HG03457 (cell line): Measurements from ENCODE around the gene APBA2.

Source experiments
- ATAC-seq: cut with Tn5 transposase; IDR thresholded peaks from one replicate; pipeline ENCODE4 v1.9.1; 2021; ENCODE audit warnings: moderate number of reproducible peaks; ENCODE audit not compliant: unreplicated experiment

Gene APBA2

DNA sequence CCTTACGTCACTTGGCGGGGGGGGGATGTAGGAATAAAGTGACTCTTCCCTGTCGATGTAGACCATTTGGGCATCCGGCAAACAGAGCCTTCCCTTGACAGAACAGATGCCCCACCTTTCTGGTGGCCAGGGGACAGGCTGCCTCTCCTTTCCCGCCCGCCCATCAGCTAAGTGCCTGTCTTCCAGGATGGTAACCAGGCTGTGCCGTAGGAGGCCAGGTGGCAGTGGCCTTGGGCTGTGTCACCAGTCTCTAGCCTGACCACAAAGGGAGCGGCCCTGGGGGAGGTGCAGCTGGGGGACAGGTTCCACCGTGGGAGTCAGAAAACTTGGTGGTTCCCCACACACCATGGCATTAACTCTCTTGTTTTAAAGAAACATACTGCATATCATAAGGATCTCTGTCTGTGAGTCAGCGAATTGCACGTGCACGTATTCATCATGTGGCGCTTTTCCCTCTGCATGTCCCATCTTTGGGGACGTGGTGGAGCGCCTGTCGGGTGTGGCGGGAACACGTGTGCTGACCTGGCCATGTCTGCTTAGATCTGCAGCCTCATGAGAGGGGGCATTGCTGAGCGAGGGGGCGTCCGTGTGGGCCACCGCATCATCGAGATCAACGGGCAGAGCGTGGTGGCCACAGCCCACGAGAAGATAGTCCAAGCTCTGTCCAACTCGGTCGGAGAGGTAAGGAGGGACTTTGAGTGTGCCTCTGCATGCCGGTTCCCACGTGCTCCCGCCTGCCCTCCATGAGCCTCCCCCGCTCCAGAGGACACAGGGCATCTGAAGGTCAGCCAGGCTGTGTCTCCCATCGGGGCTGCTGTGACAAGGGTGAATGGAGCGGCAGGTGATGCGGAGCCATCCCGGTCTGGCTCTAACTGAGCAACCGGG lies 227.8 kb downstream of the APBA2 start:
- ATAC-seq, result no peak

DNA sequence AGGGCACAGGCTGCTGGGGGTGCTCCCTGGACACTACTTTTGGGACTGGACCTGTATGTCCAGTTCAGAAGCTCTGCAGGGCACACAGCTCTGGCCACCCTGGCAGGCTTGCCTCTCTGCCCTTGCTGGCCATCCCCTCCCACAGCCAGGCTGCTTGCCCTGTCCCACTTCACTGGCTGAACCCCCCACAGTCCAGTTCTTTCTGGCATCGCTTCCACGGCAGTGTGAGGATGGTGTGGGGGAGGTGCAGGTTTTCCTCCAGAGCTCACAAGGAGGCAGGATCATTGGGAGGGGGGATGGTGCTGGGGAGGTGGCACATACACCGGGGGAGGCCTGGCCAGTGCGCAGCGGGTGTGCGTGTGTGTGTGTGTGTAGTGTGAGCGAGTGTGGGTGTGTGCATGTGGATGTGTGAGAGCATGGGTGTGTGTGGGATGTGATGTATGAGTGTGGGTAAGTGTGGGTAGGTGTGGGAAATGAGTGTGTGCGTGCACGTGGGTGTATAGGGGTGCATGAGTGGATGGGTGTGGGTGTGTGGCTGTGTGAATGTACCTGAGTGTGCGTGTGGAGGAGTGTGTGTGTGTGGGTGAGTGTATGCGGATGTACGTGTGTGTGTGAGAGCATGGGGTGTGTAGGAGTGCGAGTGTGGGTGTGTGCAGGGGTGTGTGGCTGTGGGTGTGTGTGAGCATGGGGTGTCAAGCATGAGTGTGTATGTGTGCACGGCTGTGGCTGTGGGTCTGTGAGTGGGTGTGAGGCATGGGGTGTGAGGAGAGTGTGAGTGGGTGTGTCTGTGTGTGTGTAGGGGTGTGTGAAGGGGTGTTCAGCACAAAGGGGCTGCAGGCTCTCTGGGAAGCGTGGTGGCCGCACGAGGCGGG lies 228.7 kb downstream of the APBA2 start:
- ATAC-seq, result no peak

DNA sequence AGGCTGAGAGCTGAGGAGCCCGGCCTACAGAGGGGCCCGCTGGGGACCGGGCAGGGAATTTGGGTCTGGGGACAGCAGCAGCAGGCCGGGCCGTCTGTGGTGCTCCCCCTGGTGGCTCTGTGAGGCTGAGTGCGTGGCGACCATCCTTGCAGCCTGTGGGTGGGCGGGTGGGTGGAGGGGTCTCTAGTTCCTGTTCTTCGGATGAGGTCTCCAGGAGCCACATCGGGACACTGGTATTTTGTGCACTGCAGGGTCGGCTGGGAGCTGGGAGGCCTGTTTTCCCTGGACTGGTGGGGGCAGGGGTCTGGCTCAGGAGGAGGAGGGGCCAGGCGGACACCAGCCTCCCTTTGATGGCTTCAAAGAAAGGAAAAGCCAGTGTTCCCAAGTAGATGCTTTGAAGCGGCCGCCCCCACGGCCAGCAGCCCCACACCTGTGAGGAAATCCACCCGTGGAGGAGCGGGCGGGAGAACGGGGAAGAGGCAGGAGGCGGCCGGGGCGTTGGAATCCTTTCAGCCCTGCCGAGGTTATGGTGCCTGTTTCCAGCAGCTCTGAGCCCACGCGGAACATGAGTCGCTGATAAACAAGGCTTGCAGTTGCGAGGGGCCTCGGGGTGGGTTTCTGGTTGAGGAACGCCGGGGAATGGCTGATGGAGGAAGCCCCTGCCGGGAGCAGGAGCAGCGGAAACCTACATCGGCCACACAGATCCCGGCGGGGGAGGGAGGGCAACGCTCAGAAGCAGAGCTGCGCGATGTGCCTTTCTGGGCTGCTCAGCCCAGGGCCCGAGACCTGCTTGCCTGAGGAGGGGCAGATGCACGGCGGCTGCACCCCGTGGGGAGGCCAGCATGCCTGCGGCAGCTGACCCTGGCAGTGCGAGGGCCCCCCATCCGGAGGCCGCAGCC lies 229.6 kb downstream of the APBA2 start:
- no peak for ATAC-seq

DNA sequence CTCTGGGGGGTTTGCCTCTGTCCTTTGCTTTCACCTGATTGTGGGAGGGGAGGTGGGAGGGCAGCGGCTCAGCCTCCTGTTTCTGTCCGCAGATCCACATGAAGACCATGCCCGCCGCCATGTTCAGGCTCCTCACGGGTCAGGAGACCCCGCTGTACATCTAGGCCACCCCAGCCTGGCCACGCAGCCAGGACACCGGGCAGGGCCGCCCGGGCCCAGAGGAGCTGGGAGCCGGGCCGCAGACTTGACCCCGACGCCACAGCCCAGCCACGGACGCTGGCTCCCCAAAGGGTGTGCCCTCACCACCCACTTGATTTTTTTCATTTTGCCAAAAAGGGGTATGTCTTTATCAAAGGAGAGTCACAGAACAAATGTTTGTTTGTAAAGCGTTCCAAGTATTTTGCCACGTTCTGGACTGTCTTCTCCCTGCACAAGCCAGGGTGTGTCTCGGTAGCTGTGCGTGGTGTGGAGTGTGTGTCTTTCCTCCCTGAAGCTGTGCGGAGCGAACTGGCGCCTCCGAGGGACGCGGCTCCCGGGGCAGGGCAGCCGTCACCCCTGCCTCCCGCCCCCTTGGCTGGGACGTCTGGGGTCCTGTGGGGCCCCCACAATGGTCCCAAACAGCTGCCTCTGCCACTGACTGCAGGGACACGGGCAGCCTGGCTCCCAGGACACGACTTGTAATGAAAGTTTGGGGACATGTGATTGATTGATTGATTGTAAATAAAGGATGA lies 231.4 kb downstream of the APBA2 start:
- no peak for ATAC-seq

DNA sequence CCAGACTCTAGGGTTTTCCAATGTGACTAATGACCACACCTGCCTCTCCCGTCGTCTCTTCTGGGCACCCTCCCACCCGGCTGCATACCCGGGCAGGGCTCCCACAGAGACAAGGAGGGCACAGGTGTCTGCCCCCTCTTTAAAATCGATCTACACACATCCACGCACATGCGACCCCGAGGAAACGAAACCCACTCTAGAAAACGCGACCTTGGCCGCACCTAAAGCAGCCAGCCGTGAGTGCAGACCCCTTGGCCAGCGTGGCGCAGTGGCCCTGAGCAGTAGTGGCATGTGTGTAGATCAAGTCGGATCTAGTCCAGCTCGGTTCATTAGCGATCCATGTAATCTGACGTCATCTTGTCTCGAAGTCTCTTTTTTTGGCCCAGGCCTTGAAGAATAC lies 232.0 kb downstream of the APBA2 start:
- no peak for ATAC-seq

DNA sequence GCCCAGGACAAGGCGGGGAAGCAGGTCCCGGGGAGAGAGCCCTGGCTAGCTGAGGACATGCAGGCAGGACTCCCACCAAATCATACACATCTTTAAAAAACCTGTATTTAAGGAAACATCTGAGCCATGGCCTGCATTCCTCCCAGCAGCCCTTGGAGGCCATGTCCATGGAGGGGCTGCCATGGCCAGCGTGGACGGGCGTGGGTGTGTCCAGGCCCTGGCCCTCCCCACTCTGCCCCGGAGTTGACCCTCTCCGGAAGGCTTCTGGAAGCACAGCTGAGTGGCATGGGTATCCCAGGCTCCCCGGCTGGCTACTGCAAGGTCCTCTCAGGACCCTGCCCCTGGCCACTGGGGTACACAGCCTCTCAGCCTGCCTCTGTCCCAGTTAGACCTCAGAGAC lies 234.1 kb downstream of the APBA2 start:
- no peak for ATAC-seq

DNA sequence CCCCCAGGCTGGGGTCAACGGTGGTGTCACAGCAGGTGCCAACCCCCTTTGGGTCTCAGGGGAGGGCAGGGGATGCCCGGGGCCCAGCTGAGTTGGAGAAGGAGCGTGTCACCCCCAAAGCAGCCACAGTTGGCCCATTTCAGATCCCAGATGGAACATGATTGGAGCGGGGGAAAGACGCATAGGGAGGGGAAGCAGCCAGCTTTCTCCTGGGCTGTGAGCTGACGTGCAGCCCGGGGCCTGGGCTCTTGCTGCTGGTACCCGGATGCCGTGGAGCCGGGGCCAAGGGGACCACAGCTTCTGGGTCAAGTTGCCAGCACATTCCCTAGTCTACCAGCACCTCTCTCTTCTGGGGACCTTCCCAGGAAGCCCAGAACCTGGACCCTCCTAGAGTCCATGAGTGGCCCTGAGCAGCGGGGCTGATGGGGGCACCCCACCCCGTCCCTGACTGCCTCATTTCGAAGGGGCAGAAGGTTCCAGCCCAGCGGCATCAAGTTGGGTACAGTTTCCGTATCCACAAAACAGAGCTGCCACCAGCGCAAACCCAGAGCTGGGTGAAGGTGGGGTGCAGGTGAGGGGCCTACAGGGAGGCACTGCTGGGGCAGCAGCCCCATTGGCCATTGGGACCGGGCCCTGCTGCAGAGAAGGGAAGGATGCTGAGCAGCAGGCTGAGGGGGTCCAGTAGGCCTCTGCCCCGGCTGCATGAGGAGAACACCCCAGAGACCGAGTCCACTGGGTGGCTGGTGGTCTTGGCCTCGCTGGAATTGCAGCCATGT lies 235.0 kb downstream of the APBA2 start:
- no peak for ATAC-seq

DNA sequence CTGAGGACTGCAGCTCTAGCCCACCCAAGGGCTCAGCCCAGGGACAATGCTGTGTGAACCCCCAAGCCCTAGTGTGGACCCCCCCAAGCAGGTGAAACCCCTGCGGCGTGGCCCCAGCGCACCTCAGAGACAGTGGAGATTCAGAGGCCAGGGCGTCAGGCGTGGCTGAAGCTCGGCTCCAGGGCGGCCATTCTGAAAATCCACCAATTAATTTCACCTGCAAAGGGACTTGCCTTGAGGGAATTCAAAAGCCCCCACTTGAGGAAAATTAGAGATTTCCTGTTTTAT lies 235.5 kb downstream of the APBA2 start:
- no peak for ATAC-seq

DNA sequence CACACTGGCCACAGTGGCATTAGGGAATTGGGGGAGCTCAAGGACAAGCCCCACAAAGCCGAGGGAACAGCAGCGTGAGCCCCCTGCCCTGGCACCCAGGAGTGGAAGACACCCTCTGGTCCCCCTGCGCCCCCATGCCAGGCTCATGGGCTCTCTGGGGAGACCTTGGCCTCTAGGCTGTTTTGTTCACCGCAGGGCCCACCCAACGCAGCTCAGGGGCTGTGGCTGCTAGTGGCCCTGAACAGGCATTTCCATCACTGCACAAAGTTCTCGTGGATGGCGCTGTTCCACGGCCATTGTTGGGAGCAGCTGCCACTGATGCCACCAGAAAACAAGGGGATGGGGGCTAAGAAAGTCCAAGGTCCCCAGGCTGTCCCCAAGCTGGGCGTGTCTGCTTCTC lies 236.1 kb downstream of the APBA2 start:
- no peak for ATAC-seq

DNA sequence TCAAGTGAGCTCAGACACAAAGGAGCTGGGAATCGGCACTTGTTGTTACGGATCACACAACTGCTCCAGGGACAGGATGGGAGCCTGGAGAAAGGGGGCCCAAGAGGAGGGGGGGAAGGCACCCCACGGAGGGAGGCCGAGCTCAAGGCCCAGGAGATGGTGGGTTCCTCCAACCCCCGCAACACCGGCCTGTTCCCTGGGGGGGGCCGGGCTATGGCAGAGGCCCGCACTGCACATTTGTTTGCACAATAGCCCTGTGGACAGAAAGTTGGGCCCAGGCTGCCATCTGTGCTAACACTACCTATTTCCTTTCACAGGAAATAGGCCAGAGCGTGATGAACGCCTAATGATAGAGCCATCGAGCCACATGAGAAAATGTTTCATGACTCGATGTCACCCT lies 236.7 kb downstream of the APBA2 start:
- ATAC-seq, result no peak

DNA sequence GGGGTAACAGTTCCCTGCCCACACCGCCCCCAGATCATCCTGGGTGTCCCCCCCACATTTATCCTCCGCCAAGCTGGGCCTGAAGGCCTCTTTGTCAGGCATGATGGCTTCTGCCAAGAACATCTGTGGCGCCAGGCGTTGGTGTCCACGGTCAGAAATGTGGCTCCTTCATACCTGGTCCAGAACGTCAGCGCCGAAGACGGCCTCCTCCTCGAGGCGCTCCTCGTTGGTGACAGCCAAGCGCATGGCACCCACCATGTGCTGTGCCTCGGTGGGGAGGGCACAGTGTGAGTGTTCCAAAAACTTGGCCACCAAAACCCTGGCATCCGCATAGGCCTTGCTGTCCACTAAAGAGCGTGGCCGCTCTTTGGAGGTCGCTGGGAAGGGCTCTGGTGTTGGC lies 237.4 kb downstream of the APBA2 start:
- ATAC-seq, result no peak

DNA sequence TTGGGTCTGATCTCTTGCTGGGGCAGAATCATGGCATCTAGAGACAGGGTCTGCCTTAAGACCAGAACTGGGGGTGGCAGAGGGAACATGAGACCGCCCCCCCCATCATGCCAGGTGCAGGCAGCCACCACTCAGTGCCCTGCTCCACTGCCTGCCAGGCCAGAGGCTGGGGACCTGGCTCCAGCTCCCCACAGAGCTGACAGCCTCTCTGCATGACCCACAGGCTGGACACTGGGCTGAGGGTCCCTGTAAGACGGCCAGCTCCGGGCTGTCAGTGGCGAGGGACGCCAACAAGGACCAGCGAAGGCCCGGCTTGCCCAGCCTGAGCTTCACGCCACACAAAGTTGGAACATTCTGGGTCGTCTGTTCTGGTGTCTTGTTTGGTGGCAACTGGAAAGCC lies 238.2 kb downstream of the APBA2 start:
- no peak for ATAC-seq

DNA sequence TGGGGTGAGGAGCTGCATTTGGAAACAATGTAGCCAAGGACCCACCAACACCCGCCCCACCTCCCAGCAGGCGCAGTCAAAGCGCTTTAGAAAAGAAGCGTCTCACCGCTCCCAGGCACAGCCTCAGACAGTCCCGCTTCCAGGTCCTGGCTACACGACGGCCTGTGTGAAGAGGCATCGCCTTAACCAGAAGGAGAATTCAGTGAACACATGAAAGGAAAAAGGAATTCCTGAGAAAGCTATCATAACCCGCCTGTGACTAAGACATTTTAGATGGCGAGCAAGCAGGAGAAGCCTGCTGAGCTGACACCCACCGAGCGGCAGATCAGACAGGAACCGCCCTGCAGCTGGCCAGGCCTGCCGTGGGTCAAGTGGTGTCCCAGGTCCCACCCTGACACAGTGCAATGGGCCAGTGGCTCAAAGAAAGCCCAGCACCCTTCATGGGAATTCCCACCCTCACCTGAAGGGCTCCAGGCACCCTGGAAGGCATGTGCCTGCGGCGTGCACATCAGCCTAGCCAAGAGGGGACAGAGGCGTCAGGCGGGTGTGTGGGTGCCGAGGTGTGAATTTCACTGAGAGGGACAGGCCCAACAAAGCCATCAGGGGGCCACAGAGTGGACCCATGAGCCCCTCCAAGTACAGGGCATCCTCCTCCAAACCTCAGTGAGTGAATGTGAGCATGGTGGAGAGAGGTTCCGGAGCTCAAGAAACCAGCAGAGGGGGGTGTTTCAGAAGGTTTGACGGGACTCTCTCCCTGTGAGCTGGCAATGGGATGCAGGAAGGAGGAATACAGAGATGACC lies 239.0 kb downstream of the APBA2 start:
- ATAC-seq, result no peak

DNA sequence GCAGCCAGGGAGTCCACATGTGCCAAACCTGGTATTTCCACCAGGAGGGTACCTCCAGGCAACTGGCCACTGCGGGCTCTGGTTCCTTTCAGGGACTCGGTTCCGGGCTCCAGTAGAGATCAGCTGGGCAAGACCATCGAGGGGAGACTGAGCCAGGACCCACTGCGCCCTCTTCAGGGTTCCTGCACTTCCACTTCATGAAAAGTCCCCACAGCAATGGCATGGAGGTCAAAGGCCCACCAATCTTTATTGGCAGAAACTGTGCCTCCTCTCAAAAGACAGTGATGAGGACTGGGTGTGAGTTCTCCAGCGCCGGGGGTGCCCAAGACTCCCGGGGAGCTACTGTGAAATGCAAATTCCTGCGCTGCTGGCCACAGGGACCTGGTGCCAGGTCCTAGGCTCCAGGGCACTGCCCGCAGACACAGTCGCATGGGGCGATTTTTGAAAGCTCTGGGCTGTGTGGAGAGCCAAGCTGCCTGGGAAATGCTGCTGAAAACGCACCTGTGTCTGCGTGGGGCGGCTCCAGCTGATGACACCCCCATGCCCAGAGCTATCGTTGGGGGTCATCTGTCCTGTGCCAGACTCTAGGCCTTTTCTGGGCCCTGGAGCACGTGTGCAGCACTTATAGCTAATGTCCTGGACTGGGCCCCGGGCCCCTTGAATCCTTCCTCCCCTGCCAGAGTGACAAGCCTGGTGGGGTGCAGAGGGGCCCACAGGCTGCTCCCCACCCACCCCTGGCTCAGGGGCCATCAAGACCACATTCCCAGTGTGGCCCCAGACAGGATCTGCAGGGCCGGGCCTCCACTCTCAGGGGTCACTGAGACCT lies 239.8 kb downstream of the APBA2 start:
- ATAC-seq, result no peak

DNA sequence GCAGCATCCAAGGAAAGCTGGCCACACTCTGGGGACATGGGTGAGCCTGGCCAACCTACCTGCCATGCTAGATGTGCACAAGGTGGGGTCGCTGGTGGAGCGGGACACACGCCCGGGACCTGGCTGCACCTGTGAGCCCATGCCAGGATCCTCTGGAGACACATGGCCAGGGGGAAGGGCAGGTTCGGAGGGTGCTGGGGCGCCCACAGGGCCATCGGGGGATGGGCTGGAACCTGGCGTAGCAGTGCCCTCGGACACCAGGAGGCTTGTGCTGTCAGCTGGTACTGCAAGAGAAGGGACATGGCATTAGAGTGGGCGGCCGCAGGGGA lies 240.4 kb downstream of the APBA2 start:
- no peak for ATAC-seq

DNA sequence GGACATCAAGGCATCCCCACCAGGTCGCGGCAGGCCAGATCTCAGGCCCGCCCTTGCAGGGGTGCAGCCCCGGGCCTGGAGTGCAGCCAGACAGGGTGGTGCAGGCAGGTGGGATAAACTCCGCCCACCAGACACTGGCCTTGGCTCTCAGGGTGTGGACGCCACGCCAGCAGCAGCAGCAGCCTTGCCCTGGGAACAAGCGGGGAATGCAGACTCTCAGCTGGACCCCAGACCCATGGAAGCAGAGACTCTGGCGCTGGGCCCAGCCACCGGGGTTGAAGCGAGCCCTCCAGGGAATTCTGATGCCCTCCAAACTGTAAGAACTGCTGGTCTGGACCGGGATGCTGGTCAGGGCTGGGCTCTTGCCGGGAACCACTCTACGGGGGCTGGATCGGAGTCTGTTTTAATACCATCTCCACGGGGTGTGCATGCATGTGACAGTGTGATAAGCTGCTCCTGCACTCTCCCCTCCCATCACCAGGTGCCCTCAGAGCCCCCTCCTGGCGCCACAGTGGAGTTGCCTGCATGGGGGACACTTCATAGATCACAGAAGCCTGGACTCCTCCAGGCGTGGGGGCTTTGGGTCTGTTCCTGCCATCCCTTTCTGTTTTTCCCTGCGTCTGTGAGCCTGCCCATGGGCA lies 241.2 kb downstream of the APBA2 start:
- no peak for ATAC-seq

DNA sequence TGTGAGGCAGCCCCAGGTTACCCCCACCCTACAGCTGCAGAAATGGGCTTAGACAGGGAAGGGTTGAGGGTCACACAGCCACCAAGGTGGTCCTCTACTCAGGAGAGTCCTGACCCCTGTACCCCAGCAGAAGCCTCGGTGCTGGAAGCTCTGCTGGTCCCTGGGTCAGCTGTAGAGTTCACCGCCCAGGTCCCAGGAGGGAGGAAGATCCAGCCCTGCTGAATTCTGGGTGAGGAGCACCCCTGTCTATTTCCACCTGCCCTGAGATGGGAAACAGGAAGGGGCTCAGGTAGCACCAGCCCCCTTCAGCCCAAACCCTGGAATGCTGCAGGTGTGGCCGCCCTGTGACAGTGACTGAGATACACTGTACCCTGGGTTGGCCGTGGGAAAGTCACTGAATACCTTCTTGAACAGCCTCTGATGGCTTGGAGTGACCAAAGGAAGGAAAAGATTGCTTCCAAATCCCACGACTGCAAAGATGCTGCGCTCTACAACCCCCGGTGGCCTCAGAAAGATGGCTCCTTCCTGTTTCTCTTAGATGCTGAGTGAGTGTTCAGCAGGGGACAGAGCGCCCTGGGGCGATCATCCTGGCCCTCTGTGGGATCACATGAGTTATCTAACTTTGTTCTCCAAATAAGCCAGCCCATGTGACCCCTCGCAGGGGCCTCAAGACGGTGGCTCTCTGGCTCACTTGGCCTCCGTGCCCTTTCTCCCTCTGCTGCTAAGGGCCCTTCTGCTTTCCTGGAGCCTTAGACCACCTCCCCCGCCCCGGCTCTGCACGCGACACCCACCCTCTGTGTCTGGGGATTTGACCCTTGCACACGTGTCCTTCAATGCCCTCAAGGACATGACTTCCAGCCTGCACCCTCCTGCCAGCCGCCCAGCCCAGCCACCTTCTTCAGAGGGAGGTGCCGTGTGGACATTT lies 242.0 kb downstream of the APBA2 start:
- no peak for ATAC-seq
